Hepatocyte (in vitro differentiated cells): ENCODE measurements around the gene FKBP4. TPM values are rescaled to one million over a fixed set of nuclear protein-coding genes. Genes with fewer than 3 reads are reported as not detected.
"Not testable (repeated sequence)": the region's sequence is repeated elsewhere in the genome, so short reads cannot be mapped to it uniquely, and the experiment has no call there.

ENCODE experiments used
- DNase-seq: peaks from one replicate; pipeline ENCODE4 v3.0.0-alpha.2; 2016; ENCODE audit warnings: low spot score
- H2AFZ ChIP-seq: fragments of 200-600 bp; sonication (generic); 2 replicates; pipeline ENCODE4 v1.6.0; 2016; ENCODE audit warnings: antibody characterized with exemption, mild to moderate bottlenecking
- H3K27ac ChIP-seq: fragments of 200-600 bp; sonication (generic); 2 replicates; pipeline ENCODE4 v1.5.1; 2016; ENCODE audit warnings: mild to moderate bottlenecking
- H3K27me3 ChIP-seq: fragments of 200-600 bp; sonication (generic); 2 replicates; pipeline ENCODE4 v1.6.1; 2016
- H3K36me3 ChIP-seq: fragments of 200-600 bp; sonication (generic); replicated peaks from 2 replicates; pipeline ENCODE4 v1.5.1; 2016; ENCODE audit warnings: low read depth; ENCODE audit not compliant: insufficient read depth
- H3K4me1 ChIP-seq: fragments of 200-600 bp; sonication (generic); 2 replicates; pipeline ENCODE4 v1.5.1; 2016; ENCODE audit warnings: mild to moderate bottlenecking, moderate library complexity; ENCODE audit not compliant: insufficient read depth
- H3K4me2 ChIP-seq: fragments of 200-600 bp; sonication (generic); 2 replicates; pipeline ENCODE4 v1.6.0; 2016
- H3K4me3 ChIP-seq: fragments of 200-600 bp; sonication (generic); 2 replicates; pipeline ENCODE4 v1.5.1; 2016; ENCODE audit warnings: mild to moderate bottlenecking
- H3K79me2 ChIP-seq: fragments of 200-600 bp; sonication (generic); 2 replicates; pipeline ENCODE4 v1.6.0; 2017; ENCODE audit warnings: mild to moderate bottlenecking
- H3K9me2 ChIP-seq: fragments of 200-600 bp; sonication (generic); replicated peaks from 2 replicates; pipeline ENCODE4 v1.6.0; 2017; ENCODE audit warnings: mild to moderate bottlenecking; ENCODE audit not compliant: insufficient read depth
- H3K9me3 ChIP-seq: fragments of 200-600 bp; sonication (generic); 2 replicates; pipeline ENCODE4 v1.5.1; 2016; ENCODE audit warnings: low read depth, mild to moderate bottlenecking
- H4K20me1 ChIP-seq: fragments of 200-600 bp; sonication (generic); 2 replicates; pipeline ENCODE4 v1.6.0; 2016; ENCODE audit warnings: mild to moderate bottlenecking; ENCODE audit not compliant: insufficient read depth, poor library complexity, severe bottlenecking
- CTCF ChIP-seq: fragments of 200-600 bp; sonication (generic); IDR thresholded peaks from 2 replicates; pipeline ENCODE4 v1.5.1; 2016; ENCODE audit warnings: antibody characterized with exemption, mild to moderate bottlenecking; ENCODE audit not compliant: poor library complexity
- EZH2 ChIP-seq: fragments of 200-600 bp; sonication (generic); IDR thresholded peaks from 2 replicates; pipeline ENCODE4 v1.6.1; 2016; ENCODE audit warnings: antibody characterized with exemption, mild to moderate bottlenecking, borderline replicate concordance
- EZH2phosphoT487 ChIP-seq: fragments of 200-600 bp; sonication (generic); IDR thresholded peaks from one replicate; pipeline ENCODE4 v1.6.1; 2018; ENCODE audit warnings: antibody characterized with exemption, mild to moderate bottlenecking, low read depth, moderate library complexity; ENCODE audit not compliant: unreplicated experiment, severe bottlenecking
- WGBS: methylation state at CpG from one replicate; pipeline ENCODE4 v1.1.6; 2016; ENCODE audit warnings: low lambda C conversion rate; ENCODE audit errors: missing lambda C conversion rate; 5-methylcytosine and 5-hydroxymethylcytosine counted together
- polyA plus RNA-seq: library from polyadenylated mRNA; unstranded; fragments of >200 nt; fragmentation: Nextera tagmentation; extraction: Ambion mirVana; gene quantifications from 2 replicates; pipeline ENCODE4 v1.2.1, GENCODE V29; 2016
- total RNA-seq: library from RNA; depleted of rRNA; stranded (reverse); fragments of >200 nt; gene quantifications from 2 replicates; pipeline ENCODE4 v1.2.3, GENCODE V29; 2014

Gene FKBP4
- total and polyA plus RNA-seq, 2 experiments from 2014 or later, result 52.1 to 77.9 TPM

DNA sequence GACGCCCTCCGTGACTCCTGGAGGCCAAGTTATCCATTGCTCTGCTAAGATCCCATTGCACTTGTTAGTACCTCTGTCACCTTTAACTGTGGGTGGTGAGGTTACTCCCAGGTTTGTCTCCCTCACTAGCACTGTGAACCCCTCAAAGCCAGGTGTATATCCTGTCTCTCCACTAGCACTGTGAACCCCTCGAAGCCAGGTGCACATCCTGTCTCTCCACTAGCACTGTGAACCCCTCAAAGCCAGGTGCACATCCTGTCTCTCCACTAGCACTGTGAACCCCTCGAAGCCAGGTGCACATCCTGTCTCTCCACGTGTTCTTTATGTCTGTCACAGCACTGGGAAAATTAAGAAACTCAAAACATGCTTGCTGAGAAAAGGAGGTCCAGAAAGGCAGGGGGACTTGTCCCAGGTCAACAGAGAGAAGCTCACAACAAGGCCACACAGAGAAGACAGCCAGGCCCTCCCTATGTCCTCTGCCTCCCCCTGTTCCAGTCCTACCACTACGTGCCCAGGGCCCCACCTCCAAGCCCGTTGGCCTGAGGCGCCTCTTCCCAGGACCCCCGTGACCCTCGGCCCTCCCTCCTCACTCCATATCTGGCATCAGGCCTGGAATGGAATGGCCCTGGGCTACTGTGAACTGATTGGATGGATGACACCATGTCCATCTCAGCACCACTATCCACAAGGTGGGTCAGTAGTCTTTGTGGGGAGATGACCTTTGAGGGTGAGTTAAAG is 26.4 kb upstream of the FKBP4 start:
- no peak for DNase-seq
- Histone ChIP-seq H3K36me3 (no peaks in the 10 kb centered on the region), H4K20me1 (no peaks in the 10 kb centered on the region), H3K27me3 (no peaks in the 10 kb centered on the region), H3K27ac (no peak overlapping the region), H3K9me2 (no peaks in the 10 kb centered on the region), H2AFZ (no peak overlapping the region), H3K4me1 (no peaks in the 10 kb centered on the region), H3K79me2 (no peaks in the 10 kb centered on the region), H3K9me3 (no peaks in the 10 kb centered on the region), H3K4me2 (no peak overlapping the region), H3K4me3 (no peak overlapping the region)
- TF ChIP-seq CTCF (no peak), EZH2phosphoT487 (no peak), EZH2 (no peak)
- 92% methylated on average over 9 of the region's 10 CpGs for WGBS

DNA sequence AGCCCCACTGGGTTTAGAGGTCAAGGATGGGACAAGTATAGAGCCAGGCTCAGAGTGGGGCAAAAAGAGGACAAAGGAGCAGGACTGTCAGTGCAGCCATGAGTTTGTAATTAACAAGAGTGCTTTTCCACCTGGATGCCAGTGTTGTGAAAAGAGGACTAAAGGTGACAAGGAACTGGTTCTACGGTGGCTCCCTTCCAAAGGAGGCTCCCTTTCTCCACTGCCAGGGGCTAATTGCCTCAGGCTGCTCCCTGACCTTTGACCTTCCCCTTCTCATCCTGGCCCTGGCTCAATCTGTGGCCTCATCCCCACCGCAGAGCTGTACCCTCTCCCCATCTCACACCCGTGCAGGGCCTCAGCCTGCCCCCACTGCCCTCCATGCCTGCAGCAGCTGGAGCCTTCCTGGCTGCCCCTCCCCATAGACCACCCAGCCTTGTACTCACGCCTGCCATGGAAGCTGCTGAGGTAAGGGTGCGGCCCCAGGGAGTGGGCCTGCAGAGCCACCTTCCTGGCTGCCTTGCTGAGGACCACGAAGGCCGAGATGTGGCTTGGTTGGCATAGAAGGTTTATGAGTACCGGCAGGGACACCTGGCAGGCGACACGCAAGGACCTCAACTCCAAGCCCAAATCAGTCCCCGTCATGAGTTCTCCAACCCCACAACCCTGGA is 24.8 kb upstream of the FKBP4 start:
- Histone ChIP-seq H3K27ac (no peak overlapping the region), H3K4me2 (no peak overlapping the region), H4K20me1 (no peaks in the 10 kb centered on the region), H3K9me2 (no peaks in the 10 kb centered on the region), H3K27me3 (no peaks in the 10 kb centered on the region), H3K4me1 (no peaks in the 10 kb centered on the region), H3K4me3 (no peak overlapping the region), H3K36me3 (no peaks in the 10 kb centered on the region), H3K9me3 (no peaks in the 10 kb centered on the region), H2AFZ (no peak overlapping the region), H3K79me2 (no peaks in the 10 kb centered on the region)
- no peak for DNase-seq
- TF ChIP-seq EZH2phosphoT487 (no peak), CTCF (no peak), EZH2 (no peak)
- WGBS, result 87% methylated on average over 11 of the region's 11 CpGs

DNA sequence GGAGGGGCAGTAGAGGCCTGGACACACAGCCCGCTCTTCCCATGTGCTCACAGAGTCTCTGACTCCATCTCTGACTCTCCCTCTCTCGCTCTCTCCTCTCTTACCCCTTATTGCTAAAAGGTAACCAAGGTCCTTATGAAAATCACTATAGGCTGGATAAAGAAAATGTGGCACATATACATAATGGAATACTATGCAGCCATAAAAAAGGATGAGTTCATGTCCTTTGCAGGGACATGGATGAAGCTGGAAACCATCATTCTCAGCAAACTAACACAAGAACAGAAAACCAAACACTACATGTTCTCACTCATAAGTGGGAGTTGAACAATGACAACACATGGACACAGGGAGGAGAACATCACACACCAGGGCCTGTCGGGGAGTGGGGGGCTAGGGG is 24.2 kb upstream of the FKBP4 start:
- H3K4me1 ChIP-seq, H3K79me2 ChIP-seq, H2AFZ ChIP-seq, H3K27ac ChIP-seq, H3K9me2 ChIP-seq, H4K20me1 ChIP-seq, H3K36me3 ChIP-seq, H3K27me3 ChIP-seq, DNase-seq, H3K4me3 ChIP-seq, H3K4me2 ChIP-seq, H3K9me3 ChIP-seq: not testable (repeated sequence)
- 96% methylated on average over 3 of the region's 3 CpGs for WGBS

DNA sequence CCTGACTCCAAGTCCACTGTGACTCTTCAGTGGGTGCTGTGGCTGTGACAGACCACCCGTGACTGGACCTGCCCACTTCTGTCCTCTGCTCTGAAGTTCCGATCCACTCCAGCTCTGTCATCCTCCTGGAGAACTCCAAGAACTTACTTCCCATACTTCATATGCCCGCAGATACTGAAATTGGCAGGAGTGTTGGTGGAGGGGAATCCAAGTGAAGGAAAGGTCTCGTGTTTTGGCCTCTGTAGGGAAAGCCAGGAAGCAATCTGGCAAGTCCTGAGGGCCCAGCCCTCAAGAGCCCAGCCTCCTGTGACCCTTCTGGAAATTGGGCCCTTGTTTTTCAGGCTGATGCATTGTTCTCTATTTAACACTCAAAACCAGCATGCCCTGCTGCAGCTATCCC is 22.4 kb upstream of the FKBP4 start:
- no peak overlapping the region for H3K4me2 ChIP-seq
- WGBS, result 89% methylated on average over 4 of the region's 4 CpGs
- no peak for TF ChIP-seq EZH2phosphoT487
- no peak for TF ChIP-seq EZH2
- TF ChIP-seq CTCF, result no peak
- no peaks in the 10 kb centered on the region for H3K4me1 ChIP-seq
- no peaks in the 10 kb centered on the region for H3K27me3 ChIP-seq
- no peak overlapping the region for H2AFZ ChIP-seq
- H3K36me3 ChIP-seq, result no peaks in the 10 kb centered on the region
- no peak for DNase-seq
- H3K79me2 ChIP-seq, result no peaks in the 10 kb centered on the region
- H3K27ac ChIP-seq, result no peak overlapping the region
- no peaks in the 10 kb centered on the region for H3K9me3 ChIP-seq
- H3K9me2 ChIP-seq, result no peaks in the 10 kb centered on the region
- no peak overlapping the region for H3K4me3 ChIP-seq
- H4K20me1 ChIP-seq, result no peaks in the 10 kb centered on the region
